Dedifferentiated amniotic fluid mesenchymal stem cell (primary cell): Measurements from ENCODE around the gene ZNF747.

Experiments used
- DNase-seq: peaks from one replicate; pipeline ENCODE4 v3.0.0-alpha.2; 2016; ENCODE audit errors: extremely low spot score

The ZNF747 gene

GRCh38 chr16:30515275-30515674 lies 19.4 kb downstream of the ZNF747 start:
- DNase-seq = no peak

GRCh38 chr16:30511509-30511908 lies 23.1 kb downstream of the ZNF747 start:
- no peak for DNase-seq

GRCh38 chr16:30510376-30510938 lies 24.2 kb downstream of the ZNF747 start:
- DNase-seq = no peak

- no peak for DNase-seq
These were observed 25.4 kb downstream of the ZNF747 start for GRCh38 chr16:30509081-30509765.

GRCh38 chr16:30503403-30504296 lies 31.0 kb downstream of the ZNF747 start:
- DNase-seq = no peak

DNA sequence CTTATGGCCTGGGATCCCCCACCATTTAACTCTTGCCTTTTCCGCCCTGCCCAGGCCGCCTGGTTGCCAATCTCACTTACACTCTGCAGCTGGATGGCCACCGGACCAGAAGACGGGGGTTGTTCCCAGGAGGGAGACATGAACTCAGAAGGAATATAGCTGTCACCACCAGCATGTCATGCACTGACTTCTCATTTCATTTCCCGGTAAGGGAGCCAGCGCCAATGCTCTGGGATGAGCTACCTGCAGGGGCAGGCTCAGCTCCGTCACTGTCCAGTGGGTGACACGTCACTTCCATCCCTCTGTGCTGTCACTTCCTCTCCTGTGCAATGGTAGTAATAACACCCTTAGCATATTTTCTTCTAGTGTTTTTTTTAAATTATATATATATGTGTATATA lies 35.4 kb downstream of the ZNF747 start:
- DNase-seq = no peak

DNA sequence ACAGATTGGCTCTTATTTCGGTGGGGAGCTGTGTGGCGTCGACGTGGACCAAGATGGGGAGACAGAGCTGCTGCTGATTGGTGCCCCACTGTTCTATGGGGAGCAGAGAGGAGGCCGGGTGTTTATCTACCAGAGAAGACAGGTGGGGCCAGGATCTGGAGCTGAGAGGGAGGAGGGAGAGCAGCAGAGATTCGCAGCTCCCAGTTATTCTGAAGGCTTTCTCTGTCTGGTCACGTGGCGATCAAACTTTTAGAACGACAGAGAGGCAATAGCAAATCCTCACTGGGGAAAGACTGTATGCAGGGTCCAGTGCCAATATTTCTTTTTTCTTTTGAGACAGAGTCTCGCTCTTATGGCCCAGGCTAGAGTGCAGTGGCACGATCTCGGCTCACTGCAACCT lies 39.9 kb downstream of the ZNF747 start:
- no peak for DNase-seq

DNA sequence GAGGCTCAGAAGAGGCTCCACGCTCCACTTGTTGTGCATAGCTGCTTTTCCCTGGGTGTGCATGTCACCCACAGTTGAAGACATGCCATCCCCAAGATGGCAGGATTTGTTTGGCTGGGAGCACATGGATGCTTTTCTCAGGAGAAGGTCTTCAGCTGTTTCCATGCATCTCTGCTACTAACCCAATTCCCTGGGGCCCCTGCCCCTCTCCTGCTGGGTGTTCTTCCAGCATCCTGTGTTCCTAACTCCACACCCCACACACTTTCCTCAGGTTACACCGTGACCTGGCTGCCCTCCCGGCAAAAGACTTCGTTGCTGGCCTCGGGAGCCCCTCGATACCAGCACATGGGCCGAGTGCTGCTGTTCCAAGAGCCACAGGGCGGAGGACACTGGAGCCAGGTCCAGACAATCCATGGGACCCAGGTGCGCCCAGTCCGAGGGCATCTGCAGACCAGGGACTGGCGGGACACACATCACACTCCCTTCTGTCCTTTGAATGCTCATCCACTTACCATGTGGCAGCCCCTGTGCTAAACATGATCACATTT lies 40.6 kb downstream of the ZNF747 start:
- DNase-seq = no peak

DNA sequence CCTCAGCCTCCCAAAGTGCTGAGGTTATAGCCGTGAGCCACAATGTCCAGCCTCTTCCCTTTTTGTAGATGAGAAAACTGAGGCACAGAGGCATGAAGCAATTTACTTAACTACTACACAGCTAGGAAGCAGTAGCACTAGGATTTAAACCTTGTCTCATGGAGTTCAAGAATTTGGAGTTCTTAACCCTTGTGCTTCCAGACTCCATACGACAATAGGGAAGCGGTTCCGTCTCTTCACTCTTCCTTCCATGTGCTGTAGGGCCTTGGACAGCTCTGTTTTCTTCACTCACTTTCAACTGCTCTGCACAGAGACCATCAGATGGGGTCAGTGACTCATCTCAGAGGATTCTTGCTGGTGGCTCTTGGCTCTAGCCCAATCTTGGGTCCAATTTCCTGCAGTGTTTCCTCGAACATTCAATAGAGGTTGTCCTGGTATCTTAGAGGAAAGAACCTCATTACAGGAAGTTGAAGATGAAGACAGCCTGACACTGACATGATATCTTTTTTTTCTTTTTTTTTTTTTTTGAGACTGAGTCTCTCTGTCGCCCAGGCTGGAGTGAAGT lies 42.8 kb downstream of the ZNF747 start:
- peak; percentile 42 for DNase-seq

- no peak for DNase-seq
These were observed 43.4 kb downstream of the ZNF747 start for GRCh38 chr16:30491229-30491628.

- no peak for DNase-seq
These were observed 44.4 kb downstream of the ZNF747 start for GRCh38 chr16:30490210-30490609.

GRCh38 chr16:30488764-30489605 lies 45.7 kb downstream of the ZNF747 start:
- no peak for DNase-seq

DNA sequence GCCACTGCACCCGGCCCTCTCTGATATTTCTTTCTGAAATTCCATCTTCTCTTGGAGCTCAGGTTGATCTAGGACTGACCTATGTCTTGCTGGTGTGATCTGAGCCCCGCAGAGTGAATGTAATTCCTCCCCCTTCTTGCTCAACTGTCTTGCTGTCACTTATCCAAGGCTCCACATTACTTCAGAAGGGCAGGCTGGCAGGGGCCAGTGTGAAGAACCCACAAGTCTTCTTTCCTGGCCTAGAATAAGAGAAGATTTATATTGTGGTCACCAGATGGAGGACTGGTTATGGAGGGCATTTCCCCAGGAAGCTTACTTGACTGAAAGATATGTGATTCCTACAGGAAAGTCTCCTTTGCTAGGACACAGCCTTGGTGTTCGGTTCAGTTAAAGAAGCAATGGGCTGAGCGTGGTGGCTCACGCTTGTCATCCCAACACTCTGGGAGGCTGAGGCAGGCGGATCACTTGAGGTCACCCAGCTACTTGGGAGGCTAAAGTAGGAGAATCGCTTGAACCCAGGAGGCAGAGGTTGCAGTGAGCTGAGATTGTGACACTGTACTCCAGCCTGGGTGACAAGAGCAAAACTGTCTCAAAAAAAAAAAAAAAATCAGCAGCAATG lies 48.7 kb downstream of the ZNF747 start:
- DNase-seq = no peak

GRCh38 chr16:30484887-30485286 lies 49.8 kb downstream of the ZNF747 start:
- DNase-seq = no peak

GRCh38 chr16:30482366-30482765 lies 52.3 kb downstream of the ZNF747 start:
- DNase-seq = no peak

GRCh38 chr16:30481381-30481780 lies 53.3 kb downstream of the ZNF747 start:
- no peak for DNase-seq
